ENCODE data around the gene NR3C1.

GRCh38 chr5:143433670-143434069, 30.2 kb upstream of the NR3C1 start:
- TF ChIP-seq EZH2phosphoT487 (IDR thresholded peaks at IDR 0.05): no peak
- TF ChIP-seq, protein P1, sequence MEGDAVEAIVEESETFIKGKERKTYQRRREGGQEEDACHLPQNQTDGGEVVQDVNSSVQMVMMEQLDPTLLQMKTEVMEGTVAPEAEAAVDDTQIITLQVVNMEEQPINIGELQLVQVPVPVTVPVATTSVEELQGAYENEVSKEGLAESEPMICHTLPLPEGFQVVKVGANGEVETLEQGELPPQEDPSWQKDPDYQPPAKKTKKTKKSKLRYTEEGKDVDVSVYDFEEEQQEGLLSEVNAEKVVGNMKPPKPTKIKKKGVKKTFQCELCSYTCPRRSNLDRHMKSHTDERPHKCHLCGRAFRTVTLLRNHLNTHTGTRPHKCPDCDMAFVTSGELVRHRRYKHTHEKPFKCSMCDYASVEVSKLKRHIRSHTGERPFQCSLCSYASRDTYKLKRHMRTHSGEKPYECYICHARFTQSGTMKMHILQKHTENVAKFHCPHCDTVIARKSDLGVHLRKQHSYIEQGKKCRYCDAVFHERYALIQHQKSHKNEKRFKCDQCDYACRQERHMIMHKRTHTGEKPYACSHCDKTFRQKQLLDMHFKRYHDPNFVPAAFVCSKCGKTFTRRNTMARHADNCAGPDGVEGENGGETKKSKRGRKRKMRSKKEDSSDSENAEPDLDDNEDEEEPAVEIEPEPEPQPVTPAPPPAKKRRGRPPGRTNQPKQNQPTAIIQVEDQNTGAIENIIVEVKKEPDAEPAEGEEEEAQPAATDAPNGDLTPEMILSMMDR (IDR thresholded peaks at IDR 0.05): no peak
- no peak for TF ChIP-seq EZH2 (IDR thresholded peaks at IDR 0.05)

All from neural progenitor cell (in vitro differentiated cells).